ENCODE data around the gene KIAA1549.

KIAA1549 gene

DNA sequence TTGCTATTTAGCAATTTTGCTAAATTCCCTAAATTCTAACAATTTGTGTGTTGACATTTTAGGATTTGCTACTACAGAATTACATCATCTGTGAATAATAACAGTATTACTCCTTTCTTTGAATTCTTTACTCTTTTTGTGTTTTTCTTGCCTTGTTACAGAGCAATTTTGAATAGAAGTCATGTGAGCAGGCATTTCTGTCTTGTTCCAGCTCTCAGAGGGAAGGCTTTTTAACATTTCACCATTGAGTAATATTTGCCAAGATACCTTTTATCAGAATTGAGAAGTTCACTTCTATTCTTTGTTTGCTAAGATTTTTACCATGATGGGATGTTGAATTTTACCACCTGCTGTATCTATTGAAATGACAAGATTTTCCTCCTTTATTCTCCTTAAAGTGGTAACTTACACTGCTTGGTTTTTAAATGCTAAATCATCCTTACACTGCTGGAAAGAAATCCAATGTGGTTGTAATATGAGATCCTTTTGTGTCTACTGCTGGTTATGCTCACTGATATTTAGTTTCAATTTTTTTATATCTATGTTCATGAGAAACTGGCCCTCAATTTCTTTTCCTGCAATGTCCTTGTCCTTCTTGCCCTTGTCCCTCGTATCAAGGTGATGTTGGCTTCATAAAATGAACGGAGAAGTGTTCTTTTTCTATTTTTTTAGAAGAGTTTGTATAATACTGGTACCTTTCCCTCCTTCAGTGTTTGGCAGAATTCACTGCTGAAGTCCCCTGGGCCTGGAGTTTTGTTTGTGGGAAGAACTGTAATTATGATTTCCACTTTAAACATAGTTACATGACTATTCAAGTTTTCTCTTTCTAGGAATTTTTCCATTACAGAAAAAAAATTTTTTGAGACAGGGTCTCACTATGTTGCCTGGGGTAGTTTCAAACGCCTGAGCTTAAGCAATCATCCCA is 132.9 kb downstream of the KIAA1549 start:
- no peak overlapping the region for H3K27ac ChIP-seq
- DNase-seq (ENCODE audit: low read depth, low spot score): no peak
- no peaks in the 10 kb centered on the region for H3K9me3 ChIP-seq (ENCODE audit: low read depth, low read length)
- TF ChIP-seq POLR2AphosphoS5 (IDR thresholded peaks at IDR 0.05; ENCODE audit: borderline replicate concordance, low read depth, low read length) (no peak), FOXP2 (optimal IDR thresholded peaks at IDR 0.05; ENCODE audit: control extremely low read depth, extremely low read length, insufficient read depth) (no peak)
- no peak overlapping the region for H3K4me3 ChIP-seq
- no peaks in the 10 kb centered on the region for H3K36me3 ChIP-seq (ENCODE audit: insufficient read depth, low read length)
- H3K9ac ChIP-seq (ENCODE audit: insufficient read length): no peak overlapping the region

DNA sequence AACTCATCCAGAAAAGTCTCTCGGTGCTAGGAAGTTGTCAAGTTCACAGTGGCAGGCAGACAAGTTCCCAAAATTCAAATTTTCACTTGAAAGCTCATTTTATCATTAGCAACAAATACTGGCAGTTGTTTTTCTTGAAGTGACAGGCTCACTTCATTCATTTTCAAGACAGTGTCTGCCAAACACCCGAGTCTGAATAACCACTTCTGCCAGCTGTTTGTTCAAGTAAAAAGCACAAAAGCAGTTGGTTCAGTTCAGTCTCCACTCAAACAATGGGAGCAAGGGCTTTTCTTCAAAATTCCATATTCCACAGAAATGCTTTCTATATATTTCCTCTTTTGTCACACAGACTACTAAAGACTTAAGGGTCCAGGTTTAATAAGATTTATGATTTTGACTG is 135.5 kb downstream of the KIAA1549 start:
- no peak for TF ChIP-seq POLR2AphosphoS5 (IDR thresholded peaks at IDR 0.05; ENCODE audit: borderline replicate concordance, low read depth, low read length)
- TF ChIP-seq EZH2 (IDR thresholded peaks at IDR 0.05): no peak
- TF ChIP-seq FOXP2 (optimal IDR thresholded peaks at IDR 0.05; ENCODE audit: control extremely low read depth, extremely low read length, insufficient read depth): no peak
- Histone ChIP-seq H3K36me3 (ENCODE audit: insufficient read depth, low read length) (no peaks in the 10 kb centered on the region), H3K27ac (no peak overlapping the region)

DNA sequence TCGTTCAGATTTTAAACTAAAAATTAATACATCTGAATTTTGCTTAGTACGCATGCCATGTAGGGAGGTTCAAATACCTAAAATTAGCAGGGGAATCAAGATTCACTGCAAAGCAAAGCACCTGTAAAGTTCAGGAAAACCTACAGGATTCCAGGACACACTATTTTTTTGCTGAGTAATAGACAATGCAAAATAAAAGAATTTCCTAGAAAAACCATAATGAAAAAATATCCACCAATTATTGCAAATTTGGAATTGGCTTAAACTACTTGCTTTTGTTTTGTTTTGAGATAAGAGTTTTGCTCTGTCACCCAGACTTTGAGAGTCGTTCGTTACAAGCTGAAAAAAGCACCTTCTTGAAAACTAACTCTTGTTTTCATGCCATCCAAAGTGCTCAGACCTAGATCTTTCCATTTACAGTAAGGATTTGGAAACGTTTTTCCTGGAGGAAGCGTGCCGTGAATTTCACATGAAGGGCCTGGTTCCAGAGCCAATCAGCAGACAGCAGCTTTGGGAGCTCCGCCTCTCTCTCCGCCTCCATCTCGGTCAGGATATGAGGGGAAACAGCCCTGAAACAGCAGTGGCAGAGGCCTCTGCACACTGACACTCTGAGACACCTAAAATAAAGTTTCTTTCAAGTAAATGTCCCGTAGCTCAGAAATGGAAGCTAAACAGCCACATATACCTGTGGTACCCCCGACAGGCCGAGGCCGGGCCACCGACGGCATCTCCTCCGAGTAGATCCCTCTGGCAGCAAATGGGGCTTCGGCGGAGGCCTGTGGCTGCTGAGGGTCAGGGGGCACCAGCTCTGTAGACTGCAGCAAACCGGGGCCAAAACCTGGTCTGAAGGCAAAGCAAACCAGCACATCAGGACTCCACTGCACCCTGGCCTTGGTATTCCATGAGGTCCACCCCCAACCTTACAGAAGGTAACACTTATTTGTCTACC is 137.3 kb downstream of the KIAA1549 start:
- no peak for DNase-seq (ENCODE audit: low read depth, low spot score)
- H3K4me3 ChIP-seq: no peak overlapping the region
- no peak overlapping the region for H3K27ac ChIP-seq
- no peaks in the 10 kb centered on the region for H3K9me3 ChIP-seq (ENCODE audit: low read depth, low read length)
- H3K9ac ChIP-seq (ENCODE audit: insufficient read length): no peak overlapping the region
- H3K36me3 ChIP-seq (ENCODE audit: insufficient read depth, low read length): no peaks in the 10 kb centered on the region
- TF ChIP-seq POLR2AphosphoS5 (IDR thresholded peaks at IDR 0.05; ENCODE audit: borderline replicate concordance, low read depth, low read length) (no peak), EZH2 (IDR thresholded peaks at IDR 0.05) (no peak), FOXP2 (optimal IDR thresholded peaks at IDR 0.05; ENCODE audit: control extremely low read depth, extremely low read length, insufficient read depth) (no peak)

More for the DNA sequence above, 135.5 kb downstream of the KIAA1549 start:
- no peak overlapping the region for H3K9ac ChIP-seq (ENCODE audit: insufficient read length)
- H3K9me3 ChIP-seq (ENCODE audit: low read depth, low read length): no peaks in the 10 kb centered on the region
- H3K4me3 ChIP-seq: no peak overlapping the region
- DNase-seq (ENCODE audit: low read depth, low spot score): no peak

DNA sequence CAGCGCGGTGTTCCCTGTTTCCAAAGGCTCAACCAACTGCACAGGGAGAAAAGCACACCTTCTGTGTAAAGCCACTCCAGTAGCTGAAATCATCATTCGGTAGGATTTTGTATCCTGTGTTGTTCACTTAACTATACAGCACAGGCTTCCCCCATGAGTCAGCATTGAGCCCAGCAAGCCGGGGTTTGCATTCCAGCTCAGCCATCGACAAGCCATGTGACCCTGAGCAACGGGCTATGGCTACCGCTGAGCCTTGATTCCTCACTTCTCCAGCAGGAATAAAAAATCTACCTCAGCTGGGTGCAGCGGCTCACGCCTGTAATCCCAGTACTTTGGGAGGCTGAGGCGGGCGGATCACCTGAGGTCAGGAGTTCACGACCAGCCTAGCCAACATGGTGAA is 139.1 kb downstream of the KIAA1549 start:
- H3K4me3 ChIP-seq: no peak overlapping the region
- no peaks in the 10 kb centered on the region for H3K36me3 ChIP-seq (ENCODE audit: insufficient read depth, low read length)
- H3K9me3 ChIP-seq (ENCODE audit: low read depth, low read length): no peaks in the 10 kb centered on the region
- TF ChIP-seq EZH2 (IDR thresholded peaks at IDR 0.05): no peak
- H3K9ac ChIP-seq (ENCODE audit: insufficient read length): no peak overlapping the region
- DNase-seq (ENCODE audit: low read depth, low spot score): no peak
- H3K27ac ChIP-seq: no peak overlapping the region

DNA sequence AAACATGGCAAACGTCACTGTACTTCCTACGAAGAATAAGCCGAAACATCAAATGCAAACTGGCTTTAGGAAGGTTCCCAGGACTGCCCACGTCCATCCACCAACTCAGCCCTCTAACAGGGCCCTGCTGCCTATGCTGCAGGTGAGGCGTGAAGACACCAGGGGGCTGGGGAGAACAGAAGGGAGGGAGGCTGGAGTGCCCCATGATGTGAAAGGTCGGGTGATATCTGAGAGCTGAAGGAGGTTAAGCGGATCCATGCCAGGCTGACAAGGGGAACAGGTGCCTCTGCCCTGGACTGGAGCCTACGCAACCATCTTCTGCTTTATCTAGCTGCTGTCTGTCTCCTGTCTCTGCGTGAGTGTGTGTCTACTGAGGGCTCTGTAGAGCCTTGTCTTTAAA is 143.0 kb downstream of the KIAA1549 start:
- Histone ChIP-seq H3K36me3 (ENCODE audit: insufficient read depth, low read length) (no peaks in the 10 kb centered on the region), H3K9ac (ENCODE audit: insufficient read length) (no peak overlapping the region), H3K9me3 (ENCODE audit: low read depth, low read length) (no peaks in the 10 kb centered on the region), H3K27ac (no peak overlapping the region), H3K4me3 (no peak overlapping the region)
- no peak for DNase-seq (ENCODE audit: low read depth, low spot score)
- TF ChIP-seq FOXP2 (optimal IDR thresholded peaks at IDR 0.05; ENCODE audit: control extremely low read depth, extremely low read length, insufficient read depth) (no peak), POLR2AphosphoS5 (IDR thresholded peaks at IDR 0.05; ENCODE audit: borderline replicate concordance, low read depth, low read length) (no peak), EZH2 (IDR thresholded peaks at IDR 0.05) (no peak)

DNA sequence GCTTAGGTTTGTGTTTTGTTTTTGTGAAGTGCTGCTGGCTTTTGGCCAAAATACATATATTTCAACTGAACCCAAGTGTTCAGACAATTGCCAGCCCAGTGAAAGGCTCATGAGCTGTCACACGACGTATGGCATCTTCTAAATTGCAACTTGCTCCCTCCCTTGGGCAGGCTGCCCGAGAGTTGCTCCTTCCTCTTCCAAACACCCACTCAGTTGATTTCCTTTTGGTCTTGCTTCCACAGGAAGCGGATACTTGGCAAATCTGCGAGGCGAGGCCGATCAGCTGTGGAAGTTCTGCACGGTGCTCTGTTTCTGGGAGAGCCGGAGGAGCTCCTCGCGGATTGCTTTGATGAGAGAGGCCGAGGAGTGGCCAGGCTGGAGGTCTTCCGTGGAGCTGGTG is 143.6 kb downstream of the KIAA1549 start:
- no peaks in the 10 kb centered on the region for H3K36me3 ChIP-seq (ENCODE audit: insufficient read depth, low read length)
- no peak overlapping the region for H3K4me3 ChIP-seq

DNA sequence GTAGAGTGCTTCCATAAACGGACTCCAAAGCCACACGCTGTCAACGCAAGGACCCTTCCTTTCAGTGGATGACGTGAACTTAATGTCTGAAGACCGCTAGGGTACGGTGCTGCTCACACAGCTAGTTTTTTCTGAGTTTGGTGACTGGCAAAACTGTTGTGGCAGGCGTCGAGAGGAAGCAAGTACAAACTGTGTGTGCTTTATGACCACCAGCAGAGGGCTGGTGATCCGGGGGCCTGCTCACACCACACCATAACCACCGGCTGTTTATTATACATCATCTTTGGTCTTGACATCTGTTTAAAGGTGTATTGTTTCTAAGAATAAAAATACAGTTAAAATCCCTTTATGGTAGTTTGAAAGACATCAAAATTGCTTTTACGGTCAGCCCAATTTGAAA is 146.1 kb downstream of the KIAA1549 start:
- no peak for TF ChIP-seq POLR2AphosphoS5 (IDR thresholded peaks at IDR 0.05; ENCODE audit: borderline replicate concordance, low read depth, low read length)
- TF ChIP-seq EZH2 (IDR thresholded peaks at IDR 0.05): no peak
- H3K9me3 ChIP-seq (ENCODE audit: low read depth, low read length): no peaks in the 10 kb centered on the region
- no peak overlapping the region for H3K4me3 ChIP-seq
- H3K36me3 ChIP-seq (ENCODE audit: insufficient read depth, low read length): no peaks in the 10 kb centered on the region
- DNase-seq (ENCODE audit: low read depth, low spot score): no peak
- no peak overlapping the region for H3K27ac ChIP-seq
- H3K9ac ChIP-seq (ENCODE audit: insufficient read length): no peak overlapping the region

More for the DNA sequence above, 143.6 kb downstream of the KIAA1549 start:
- TF ChIP-seq FOXP2 (optimal IDR thresholded peaks at IDR 0.05; ENCODE audit: control extremely low read depth, extremely low read length, insufficient read depth): no peak
- Histone ChIP-seq H3K9ac (ENCODE audit: insufficient read length) (no peak overlapping the region), H3K9me3 (ENCODE audit: low read depth, low read length) (no peaks in the 10 kb centered on the region), H3K27ac (no peak overlapping the region)
- DNase-seq (ENCODE audit: low read depth, low spot score): no peak

DNA sequence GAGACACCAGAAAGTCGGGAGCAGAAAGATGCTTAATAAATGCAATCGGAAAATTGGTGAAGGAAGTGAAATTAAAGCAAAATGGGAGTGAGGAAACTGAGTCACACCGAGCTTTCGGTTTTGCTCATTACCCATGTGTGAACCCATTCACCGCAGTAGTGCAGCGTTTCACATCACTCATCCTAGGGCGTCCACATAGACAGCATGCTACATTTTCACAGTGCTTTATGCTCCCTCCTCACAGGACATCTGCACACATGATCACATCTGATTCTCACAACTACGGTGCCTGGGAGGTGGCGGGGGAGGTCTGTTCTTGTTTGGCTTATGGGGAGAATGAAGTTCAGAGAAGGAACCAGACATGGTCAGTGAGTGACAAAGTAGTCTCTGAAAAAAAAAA is 146.6 kb downstream of the KIAA1549 start:
- no peak overlapping the region for H3K4me3 ChIP-seq

More for the DNA sequence above, 146.6 kb downstream of the KIAA1549 start:
- Histone ChIP-seq H3K9me3 (ENCODE audit: low read depth, low read length) (no peaks in the 10 kb centered on the region), H3K36me3 (ENCODE audit: insufficient read depth, low read length) (no peaks in the 10 kb centered on the region), H3K9ac (ENCODE audit: insufficient read length) (no peak overlapping the region), H3K27ac (no peak overlapping the region)
- TF ChIP-seq POLR2AphosphoS5 (IDR thresholded peaks at IDR 0.05; ENCODE audit: borderline replicate concordance, low read depth, low read length): no peak
- no peak for TF ChIP-seq FOXP2 (optimal IDR thresholded peaks at IDR 0.05; ENCODE audit: control extremely low read depth, extremely low read length, insufficient read depth)
- no peak for TF ChIP-seq EZH2 (IDR thresholded peaks at IDR 0.05)
- DNase-seq (ENCODE audit: low read depth, low spot score): no peak
